Stimulated activated CD8-positive, alpha-beta memory T cell treated with anti-CD3 and anti-CD28 coated beads, Interleukin-12 subunit alpha, Interleukin-12 subunit beta, amount 100 ng/mL, for 4 hours (primary cell): Measurements from ENCODE around the gene WIPF1.
"Not testable (repeated sequence)": the region's sequence is repeated elsewhere in the genome, so short reads cannot be mapped to it uniquely, and the experiment has no call there.

Experiments
- DNase-seq: peaks from one replicate; pipeline ENCODE4 v3.0.0-alpha.2; 2020; ENCODE audit warnings: low read depth

Gene WIPF1

GRCh38 chr2:174571669-174572323, 25.8 kb downstream of the WIPF1 start:
- DNase-seq = no peak

- no peak for DNase-seq
Observed at GRCh38 chr2:174570318-174570958, 27.2 kb downstream of the WIPF1 start.

- no peak for DNase-seq
Observed at GRCh38 chr2:174569678-174570077, 27.9 kb downstream of the WIPF1 start.

- DNase-seq = no peak
Observed at GRCh38 chr2:174568425-174568824, 29.2 kb downstream of the WIPF1 start.

GRCh38 chr2:174566871-174567270, 30.7 kb downstream of the WIPF1 start:
- no peak for DNase-seq

- no peak for DNase-seq
Observed at GRCh38 chr2:174563530-174564282, 33.9 kb downstream of the WIPF1 start.

GRCh38 chr2:174561972-174562370, 35.6 kb downstream of the WIPF1 start:
- no peak for DNase-seq

- DNase-seq = no peak
Observed at GRCh38 chr2:174561283-174561971, 36.2 kb downstream of the WIPF1 start.

GRCh38 chr2:174560737-174561136, 36.9 kb downstream of the WIPF1 start:
- DNase-seq = no peak

GRCh38 chr2:174555998-174556397, 41.6 kb downstream of the WIPF1 start:
- no peak for DNase-seq

GRCh38 chr2:174554529-174555150, 43.0 kb downstream of the WIPF1 start:
- DNase-seq = no peak

- no peak for DNase-seq
Observed at GRCh38 chr2:174553811-174554493, 43.7 kb downstream of the WIPF1 start.

- DNase-seq = no peak
Observed at GRCh38 chr2:174552880-174553279, 44.7 kb downstream of the WIPF1 start.

- no peak for DNase-seq
Observed at GRCh38 chr2:174551697-174552096, 45.9 kb downstream of the WIPF1 start.

- DNase-seq = not testable (repeated sequence)
Observed at GRCh38 chr2:174548646-174549045, 49.0 kb downstream of the WIPF1 start.

- DNase-seq = not testable (repeated sequence)
Observed at GRCh38 chr2:174548021-174548420, 49.6 kb downstream of the WIPF1 start.

- DNase-seq = no peak
Observed at GRCh38 chr2:174546519-174547506, 50.8 kb downstream of the WIPF1 start.

GRCh38 chr2:174545240-174545639, 52.4 kb downstream of the WIPF1 start:
- DNase-seq = no peak

GRCh38 chr2:174544802-174545201, 52.8 kb downstream of the WIPF1 start:
- DNase-seq = no peak

GRCh38 chr2:174544156-174544555, 53.4 kb downstream of the WIPF1 start:
- DNase-seq = no peak
